OCI-LY7 (cell line): Measurements from ENCODE around the gene TRAM2.

Experiments
- EZH2phosphoT487 ChIP-seq: fragments of 200-600 bp; sonication (generic); IDR thresholded peaks from 2 replicates; pipeline ENCODE4 v1.6.1; 2018; ENCODE audit warnings: low read depth, borderline replicate concordance, mild to moderate bottlenecking, mixed run types, antibody characterized with exemption, low read length, moderate library complexity, mixed read lengths
- TF ChIP-seq, protein P1 (sequence below): fragments of 200-600 bp; sonication (generic); conservative IDR thresholded peaks from 2 replicates; pipeline ENCODE4 v1.5.1; 2014; ENCODE audit warnings: mild to moderate bottlenecking, antibody characterized with exemption, low read length, moderate library complexity, mixed read lengths

DNA sequence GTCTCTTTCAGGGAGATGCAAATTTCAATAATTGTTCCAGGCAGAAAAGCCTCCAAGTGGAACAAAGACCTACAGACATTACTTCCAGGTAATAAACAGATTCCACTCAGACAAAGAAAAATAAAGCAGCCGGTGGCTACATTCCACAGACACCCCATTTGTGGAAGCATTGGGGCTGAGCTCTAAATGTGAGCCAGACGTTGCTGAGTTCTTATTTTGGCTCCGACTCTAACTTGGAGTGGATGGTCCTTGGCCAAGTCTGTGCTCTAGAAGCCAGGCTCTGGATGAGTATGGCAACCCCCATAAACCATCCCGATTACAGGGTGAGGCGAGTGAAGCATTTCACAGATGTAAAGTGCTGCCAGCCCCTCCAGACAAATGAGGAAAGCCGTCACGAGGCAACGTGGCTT, 6.6 kb downstream of the TRAM2 start:
- TF ChIP-seq, protein P1, sequence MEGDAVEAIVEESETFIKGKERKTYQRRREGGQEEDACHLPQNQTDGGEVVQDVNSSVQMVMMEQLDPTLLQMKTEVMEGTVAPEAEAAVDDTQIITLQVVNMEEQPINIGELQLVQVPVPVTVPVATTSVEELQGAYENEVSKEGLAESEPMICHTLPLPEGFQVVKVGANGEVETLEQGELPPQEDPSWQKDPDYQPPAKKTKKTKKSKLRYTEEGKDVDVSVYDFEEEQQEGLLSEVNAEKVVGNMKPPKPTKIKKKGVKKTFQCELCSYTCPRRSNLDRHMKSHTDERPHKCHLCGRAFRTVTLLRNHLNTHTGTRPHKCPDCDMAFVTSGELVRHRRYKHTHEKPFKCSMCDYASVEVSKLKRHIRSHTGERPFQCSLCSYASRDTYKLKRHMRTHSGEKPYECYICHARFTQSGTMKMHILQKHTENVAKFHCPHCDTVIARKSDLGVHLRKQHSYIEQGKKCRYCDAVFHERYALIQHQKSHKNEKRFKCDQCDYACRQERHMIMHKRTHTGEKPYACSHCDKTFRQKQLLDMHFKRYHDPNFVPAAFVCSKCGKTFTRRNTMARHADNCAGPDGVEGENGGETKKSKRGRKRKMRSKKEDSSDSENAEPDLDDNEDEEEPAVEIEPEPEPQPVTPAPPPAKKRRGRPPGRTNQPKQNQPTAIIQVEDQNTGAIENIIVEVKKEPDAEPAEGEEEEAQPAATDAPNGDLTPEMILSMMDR, result no peak
- TF ChIP-seq EZH2phosphoT487, result no peak
